ENCODE measurements around the gene TCHHL1.

Gene TCHHL1

GRCh38 chr1:152034324-152034653, 54.6 kb downstream of the TCHHL1 start:
- no peak for TF ChIP-seq OSR1 (CRISPR knock-in tag; IDR thresholded peaks at IDR 0.05)
- no peak for TF ChIP-seq CSDC2 (CRISPR knock-in tag; IDR thresholded peaks at IDR 0.05)
- no peak for TF ChIP-seq ZFP30 (CRISPR knock-in tag; IDR thresholded peaks at IDR 0.05)
- TF ChIP-seq ISL1 (CRISPR knock-in tag; IDR thresholded peaks at IDR 0.05) = no peak
- TF ChIP-seq ZNF565 (CRISPR knock-in tag; conservative IDR thresholded peaks at IDR 0.05; ENCODE audit: low read depth) = no peak
- TF ChIP-seq ESRRG (CRISPR knock-in tag; IDR thresholded peaks at IDR 0.05) = no peak
- TF ChIP-seq CSRNP3 (CRISPR knock-in tag; IDR thresholded peaks at IDR 0.05) = no peak
- TF ChIP-seq PPARA (CRISPR knock-in tag; IDR thresholded peaks at IDR 0.05; ENCODE audit: borderline replicate concordance) = no peak
- no peak for TF ChIP-seq GLIS3 (CRISPR knock-in tag; IDR thresholded peaks at IDR 0.05)
- TF ChIP-seq RARB (CRISPR knock-in tag; IDR thresholded peaks at IDR 0.05) = no peak
- no peak for TF ChIP-seq TSHZ2 (CRISPR knock-in tag; IDR thresholded peaks at IDR 0.05)
- no peak for TF ChIP-seq ARNTL (CRISPR knock-in tag; IDR thresholded peaks at IDR 0.05; ENCODE audit: borderline replicate concordance, low read depth)
- TF ChIP-seq PATZ1 (CRISPR knock-in tag; IDR thresholded peaks at IDR 0.05; ENCODE audit: borderline replicate concordance) = no peak
- TF ChIP-seq TCF4 (CRISPR knock-in tag; IDR thresholded peaks at IDR 0.05; ENCODE audit: borderline replicate concordance) = no peak
- no peak for TF ChIP-seq TOX (CRISPR knock-in tag; IDR thresholded peaks at IDR 0.05; ENCODE audit: borderline replicate concordance)
- no peak for TF ChIP-seq POU6F1 (CRISPR knock-in tag; IDR thresholded peaks at IDR 0.05; ENCODE audit: borderline replicate concordance, low read depth)
- ATAC-seq = peak; percentile 5
